Measurements from ENCODE around the gene PDCD4. TPM values are rescaled to one million over a fixed set of nuclear protein-coding genes. Genes with fewer than 3 reads are reported as not detected.

PDCD4 gene
- total and polyA plus RNA-seq, 2 of the 8 experiments (the other 6 are each of a cell fraction or from before 2014, with no cell fraction given), result 3.3 to 26.8 TPM

- TF ChIP-seq POLR2A (IDR thresholded peaks at IDR 0.05; ENCODE audit: control extremely low read depth in 1 of 2, low read depth in 2 of 2, low read length in 2 of 2) (no peak), GTF2F1 (IDR thresholded peaks at IDR 0.05; ENCODE audit: borderline replicate concordance, low read depth, low read length) (no peak), GABPA (IDR thresholded peaks at IDR 0.05; ENCODE audit: borderline replicate concordance, insufficient read depth, low read length) (no peak), YY1 (IDR thresholded peaks at IDR 0.05; ENCODE audit: low read depth, low read length) (no peak), JUND (IDR thresholded peaks at IDR 0.05; ENCODE audit: low read length) (no peak)
- TF ChIP-seq, protein P1, sequence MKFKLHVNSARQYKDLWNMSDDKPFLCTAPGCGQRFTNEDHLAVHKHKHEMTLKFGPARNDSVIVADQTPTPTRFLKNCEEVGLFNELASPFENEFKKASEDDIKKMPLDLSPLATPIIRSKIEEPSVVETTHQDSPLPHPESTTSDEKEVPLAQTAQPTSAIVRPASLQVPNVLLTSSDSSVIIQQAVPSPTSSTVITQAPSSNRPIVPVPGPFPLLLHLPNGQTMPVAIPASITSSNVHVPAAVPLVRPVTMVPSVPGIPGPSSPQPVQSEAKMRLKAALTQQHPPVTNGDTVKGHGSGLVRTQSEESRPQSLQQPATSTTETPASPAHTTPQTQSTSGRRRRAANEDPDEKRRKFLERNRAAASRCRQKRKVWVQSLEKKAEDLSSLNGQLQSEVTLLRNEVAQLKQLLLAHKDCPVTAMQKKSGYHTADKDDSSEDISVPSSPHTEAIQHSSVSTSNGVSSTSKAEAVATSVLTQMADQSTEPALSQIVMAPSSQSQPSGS (IDR thresholded peaks at IDR 0.05; ENCODE audit: low read length), result no peak
Measured at GRCh38 chr10:110914431-110914830, 42.7 kb downstream of the PDCD4 start (continued).
